Right lobe of liver (tissue), 6 donors: ENCODE results near the gene C12orf56. TPM values are rescaled to one million over a fixed set of nuclear protein-coding genes. Genes with fewer than 3 reads are reported as not detected.
"Not testable (repeated sequence)": the region's sequence is repeated elsewhere in the genome, so short reads cannot be mapped to it uniquely, and the experiment has no call there.

Source experiments
- ATAC-seq, 4 donors: fragments of 200-7000 bp; cut with Tn5 transposase; one replicate each; pipeline ENCODE4 v1.9.1; 2020; ENCODE audit warnings: mild to moderate bottlenecking in 4 of 4, moderate library complexity in 4 of 4
- DNase-seq, 3 donors: peaks; one replicate each; pipeline ENCODE4 v3.0.0-alpha.2; 2020
- H3K27ac ChIP-seq, 3 donors: fragments of 200-600 bp; one replicate each; pipeline ENCODE4 v1.8.0; 2022
- H3K27me3 ChIP-seq, 2 donors: fragments of 200-600 bp; one replicate each; pipeline ENCODE4 v1.8.0; 2022
- H3K36me3 ChIP-seq, 4 donors: fragments of 200-600 bp; sonication (generic) in 1 of 4; one replicate each; pipeline versions ENCODE4 v1.5.1 to v1.8.0; 2017 to 2022; ENCODE audit warnings: control low read depth in 1 of 4
- H3K4me1 ChIP-seq, 4 donors: fragments of 200-600 bp; sonication (generic) in 1 of 4; one replicate each; pipeline versions ENCODE4 v1.5.1 to v1.8.0; 2017 to 2022; ENCODE audit warnings: control low read depth in 1 of 4
- H3K4me3 ChIP-seq, 3 donors: fragments of 200-600 bp; one replicate each; pipeline ENCODE4 v1.8.0; 2022
- H3K9me3 ChIP-seq, 4 donors: fragments of 200-600 bp; sonication (generic) in 1 of 4; one replicate each; pipeline versions ENCODE4 v1.5.1 to v1.8.0; 2017 to 2022; ENCODE audit warnings: control low read depth in 1 of 4
- CTCF ChIP-seq, 4 donors: fragments of 200-600 bp in 3 of 4; fragments of 450-650 bp in 1 of 4; IDR thresholded peaks; one replicate each; pipeline versions ENCODE4 v1.5.1 to v1.8.0; 2016 to 2022; ENCODE audit warnings: antibody characterized with exemption in 4 of 4, mild to moderate bottlenecking in 2 of 4
- POLR2A ChIP-seq: fragments of 450-650 bp; IDR thresholded peaks from one replicate; pipeline ENCODE4 v1.6.1; 2017; ENCODE audit warnings: antibody characterized with exemption, mild to moderate bottlenecking
- WGBS: methylation state at CpG from one replicate; pipeline ENCODE4 v1.1.6; 2018; ENCODE audit warnings: low coverage, low lambda C conversion rate; ENCODE audit not compliant: insufficient coverage; ENCODE audit errors: missing lambda C conversion rate; 5-methylcytosine and 5-hydroxymethylcytosine counted together
- intact Hi-C, 2 donors: fragments of 100-400 bp; cut with DNase I; formaldehyde crosslinking; loops; one replicate each; pipeline versions ENCODE4 v1.11.2 to v1.14.1; 2022
- total RNA-seq, 6 experiments: library from RNA; depleted of rRNA in 2 of 6; stranded (reverse); fragments of >200 nt in 2 of 6; fragmentation: NEBNext Ultra II Directional in 3 of 6; extraction: Animal tissue kit (Norgen Biotek cat#: 25700) in 3 of 6; gene quantifications; one replicate each; pipeline versions ENCODE4 v1.1.0 to v1.2.4, GENCODE V29; 2016 to 2023
- donor health status: DM: no; HTN: yes; CAD: no.
- donor health status: DM: no; HTN: no; CAD: no.
- donor health status: DM: no; HTN: no; CAD: no.
- donor health status: DM: no; HTN: yes; CAD: no.
- donor health status: DM: no; HTN: yes; CAD: no.

Gene C12orf56
- total RNA-seq, 6 experiments from 2014 or later, result not detected

- Histone ChIP-seq H3K4me1 (no peaks in the 10 kb centered on the region), H3K27ac (no peak overlapping the region), H3K27me3 (no peaks in the 10 kb centered on the region), H3K9me3 (no peaks in the 10 kb centered on the region), H3K36me3 (no peaks in the 10 kb centered on the region), H3K4me3 (no peak overlapping the region)
- whole genome bisulfite sequencing, result 47% methylated on average over 8 of the region's 10 CpGs
- intact Hi-C loops, result no loop called here
- no peak for DNase-seq
- no peak for ATAC-seq
- TF ChIP-seq POLR2A (no peak), CTCF (IDR thresholded peaks at IDR 0.05) (no peak)
These were observed 86.0 kb downstream of the C12orf56 start for GRCh38 chr12:64304571-64304970.

GRCh38 chr12:64299628-64300027 lies 90.9 kb downstream of the C12orf56 start:
- Histone ChIP-seq H3K27ac (no peak overlapping the region), H3K4me3 (no peak overlapping the region), H3K36me3 (no peaks in the 10 kb centered on the region), H3K9me3 (no peaks in the 10 kb centered on the region), H3K27me3 (no peaks in the 10 kb centered on the region), H3K4me1 (no peaks in the 10 kb centered on the region)
- ATAC-seq, result no peak
- 49% methylated on average over 3 of the region's 3 CpGs for WGBS
- TF ChIP-seq POLR2A (no peak), CTCF (IDR thresholded peaks at IDR 0.05) (no peak)
- intact Hi-C loops, result no loop called here
- no peak for DNase-seq

- Histone ChIP-seq H3K27me3 (no peaks in the 10 kb centered on the region), H3K4me1 (no peaks in the 10 kb centered on the region), H3K36me3 (no peaks in the 10 kb centered on the region)
These were observed 94.3 kb downstream of the C12orf56 start for GRCh38 chr12:64296301-64296700.

GRCh38 chr12:64293654-64294364 lies 96.7 kb downstream of the C12orf56 start:
- Histone ChIP-seq H3K27ac (no peak overlapping the region), H3K36me3 (no peaks in the 10 kb centered on the region), H3K9me3 (no peaks in the 10 kb centered on the region), H3K4me1 (no peaks in the 10 kb centered on the region), H3K27me3 (no peaks in the 10 kb centered on the region), H3K4me3 (no peak overlapping the region)
- TF ChIP-seq CTCF (IDR thresholded peaks at IDR 0.05) (no peak), POLR2A (no peak)
- ATAC-seq, result peak in 3 of 4 donors; percentile 26 to 61 (median 52)
- DNase-seq, result no peak
- intact Hi-C loops, result no loop called here
- WGBS, result 43% methylated on average over 4 of the region's 4 CpGs

More at GRCh38 chr12:64296301-64296700, 94.3 kb downstream of the C12orf56 start:
- H3K27ac ChIP-seq, result no peak overlapping the region
- DNase-seq (no peak), ATAC-seq (no peak)
- TF ChIP-seq POLR2A (no peak), CTCF (IDR thresholded peaks at IDR 0.05) (no peak)
- H3K9me3 ChIP-seq, result no peaks in the 10 kb centered on the region
- H3K4me3 ChIP-seq, result no peak overlapping the region
- intact Hi-C loops, result no loop called here

GRCh38 chr12:64293174-64293573 lies 97.4 kb downstream of the C12orf56 start:
- H3K27me3 ChIP-seq, ATAC-seq, H3K4me1 ChIP-seq, DNase-seq, H3K4me3 ChIP-seq, H3K27ac ChIP-seq, intact Hi-C loops, H3K9me3 ChIP-seq, H3K36me3 ChIP-seq: not testable (repeated sequence)
- 78% methylated on average over 3 of the region's 15 CpGs for WGBS
